Mesenteric fat pad (tissue), 1 donor: Measurements from ENCODE around the gene SUV39H1. TPM values are rescaled to one million over a fixed set of nuclear protein-coding genes. Genes with fewer than 3 reads are reported as not detected.
A peak's percentile ranks its signal among the peaks of the same experiment; 100 is the strongest.

Experiments
- DNase-seq: peaks from one replicate; pipeline ENCODE4 v3.0.0-alpha.2; 2020; ENCODE audit warnings: low spot score
- total RNA-seq: library from RNA; stranded (reverse); fragmentation: NEBNext Ultra II Directional; extraction: Animal tissue kit (Norgen Biotek cat#: 25700); gene quantifications from one replicate; pipeline ENCODE4 v1.2.1, GENCODE V29; 2021
- donor health status: DM: yes; HTN: yes; CAD: no.

SUV39H1 gene
- total RNA-seq, 1 donor from 2014 or later, result 5.1 TPM

DNA sequence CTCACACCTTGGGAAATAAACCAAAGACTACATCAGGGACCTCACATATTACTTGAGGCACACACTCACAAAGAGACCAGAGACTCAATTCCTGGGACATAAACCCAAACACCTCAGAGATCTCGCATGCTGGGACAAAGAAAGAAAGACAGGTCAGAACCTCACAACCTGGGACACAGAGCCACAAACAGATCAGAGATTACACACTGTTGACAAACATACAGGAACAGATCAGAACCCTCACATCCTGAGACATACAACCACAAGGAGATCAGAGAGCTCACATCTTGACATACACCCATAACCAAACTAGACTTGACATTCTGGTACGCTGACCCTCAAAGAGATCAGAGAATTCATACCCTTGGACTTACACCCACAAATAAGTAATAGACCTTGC is 17.3 kb downstream of the SUV39H1 start:
- DNase-seq, result no peak

DNA sequence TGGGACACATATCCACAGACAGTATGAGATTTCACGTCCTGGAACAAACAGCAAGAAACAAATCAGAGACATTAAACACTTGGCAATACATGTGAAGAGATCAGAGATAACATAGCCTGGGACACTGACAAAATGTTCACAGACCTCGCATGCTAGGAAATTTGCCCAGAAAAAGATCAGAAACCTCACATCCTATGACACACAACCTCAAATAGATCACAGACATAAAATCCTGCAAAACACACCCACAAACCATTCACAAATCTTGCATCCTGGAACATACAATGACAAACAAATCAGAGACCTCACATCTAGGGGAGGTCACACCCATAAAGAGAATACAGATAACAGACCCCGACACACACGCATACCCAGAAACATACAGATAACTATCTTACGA is 18.0 kb downstream of the SUV39H1 start:
- DNase-seq, result no peak

DNA sequence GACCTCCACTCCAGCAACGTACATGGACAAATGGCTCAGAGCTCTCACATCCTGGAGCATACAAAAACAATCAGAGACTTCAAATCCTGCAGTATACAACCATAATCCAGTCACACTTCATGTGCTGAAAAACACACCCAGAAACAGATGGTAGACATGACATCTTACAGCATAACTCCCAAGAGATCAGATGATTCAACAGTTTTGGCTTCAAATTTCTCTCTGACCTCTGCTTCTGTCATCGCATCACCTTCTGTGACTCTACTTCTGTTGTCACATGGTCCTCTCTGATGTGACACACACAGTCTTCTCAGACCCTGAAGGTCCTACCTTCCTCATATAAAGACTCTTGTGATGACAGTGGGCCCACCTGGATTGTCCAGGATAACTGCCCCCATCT is 18.5 kb downstream of the SUV39H1 start:
- DNase-seq, result no peak

DNA sequence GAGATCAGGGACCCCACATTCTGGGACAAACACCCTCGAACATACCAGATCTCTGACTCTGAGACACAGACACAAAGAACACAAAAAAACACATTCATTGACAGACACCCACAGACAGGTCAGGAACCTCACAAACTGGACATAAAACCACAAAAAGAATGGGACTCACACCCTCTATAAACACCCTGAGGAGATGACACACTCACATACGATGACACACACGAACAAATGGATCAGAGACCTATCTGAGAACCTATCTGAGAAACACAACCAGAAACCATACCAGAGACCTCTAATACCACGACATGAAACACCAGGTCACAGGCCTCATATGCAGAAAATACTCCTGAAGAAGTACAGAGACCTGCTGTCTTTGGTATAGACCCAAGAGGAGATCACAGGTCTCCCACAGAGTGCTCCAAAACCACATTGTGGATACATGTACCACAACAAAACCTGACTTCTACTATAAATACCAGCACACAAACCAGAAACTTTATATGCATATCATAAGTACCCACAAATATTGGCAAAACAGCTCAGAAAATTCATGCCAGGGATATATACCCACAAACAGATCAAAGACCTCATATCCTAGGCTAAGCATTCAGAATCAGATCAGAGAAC is 19.5 kb downstream of the SUV39H1 start:
- DNase-seq, result no peak

DNA sequence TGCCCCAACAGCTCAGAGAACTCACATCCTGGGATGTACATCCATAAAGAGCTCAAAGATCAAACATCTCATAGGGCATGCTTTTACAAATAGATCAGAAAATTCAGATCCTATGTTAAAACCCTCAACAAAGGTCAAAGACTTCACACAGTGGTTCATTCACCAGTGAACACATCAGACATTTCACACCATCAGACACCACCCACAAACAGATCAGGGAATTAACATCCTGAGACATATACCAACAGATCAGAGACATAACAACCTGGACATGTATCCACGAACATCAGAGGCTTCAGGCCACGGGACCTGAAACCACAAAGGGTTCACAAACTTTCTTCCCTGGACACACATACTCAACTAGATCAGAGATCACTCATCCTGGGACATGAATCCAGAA is 23.4 kb downstream of the SUV39H1 start:
- no peak for DNase-seq

DNA sequence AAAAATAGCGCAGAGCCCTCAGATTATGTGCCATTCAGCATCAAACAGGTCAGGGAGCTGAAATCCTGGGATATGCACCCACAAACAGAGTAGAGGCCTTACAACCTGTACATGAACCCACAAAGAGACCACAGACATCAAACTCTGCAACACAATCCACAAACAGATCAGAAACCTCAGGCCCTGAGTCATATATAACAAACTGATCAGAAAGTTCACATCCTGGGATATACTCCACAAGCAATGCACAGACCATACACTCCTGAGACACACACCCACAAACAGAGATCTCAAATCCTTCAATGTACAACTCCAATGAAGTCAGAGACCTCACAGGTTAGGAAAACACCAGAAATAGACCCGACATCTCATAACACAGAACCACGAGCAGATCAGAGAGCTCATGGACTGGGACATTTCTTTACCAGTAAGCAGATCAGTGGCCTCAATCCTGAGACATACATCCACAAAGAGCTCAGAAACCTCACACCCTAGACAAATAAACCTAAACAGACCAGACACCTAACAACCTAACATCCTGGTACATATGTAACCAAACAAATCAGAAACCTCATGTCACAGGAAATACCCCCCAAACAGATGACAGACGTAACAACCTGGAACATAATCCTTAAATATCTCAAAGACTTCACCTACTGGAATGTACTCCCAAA is 24.2 kb downstream of the SUV39H1 start:
- no peak for DNase-seq

DNA sequence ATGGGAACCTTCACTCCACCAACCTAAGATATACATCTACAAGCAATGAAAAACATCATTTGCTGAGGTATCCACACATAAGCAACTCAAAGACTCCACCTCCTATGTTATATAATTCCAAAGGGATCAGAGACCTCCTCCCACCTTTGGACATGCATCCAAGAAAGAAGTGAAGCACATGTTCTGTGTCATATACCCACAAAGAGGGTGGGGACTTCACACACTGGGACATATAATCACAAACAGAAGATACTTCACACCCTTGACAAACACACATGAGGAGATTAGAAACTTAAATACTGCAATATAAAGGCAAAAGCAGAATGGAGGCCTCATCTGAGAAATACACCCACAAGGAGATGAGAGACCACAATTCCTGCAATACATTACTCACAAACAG is 25.4 kb downstream of the SUV39H1 start:
- no peak for DNase-seq

DNA sequence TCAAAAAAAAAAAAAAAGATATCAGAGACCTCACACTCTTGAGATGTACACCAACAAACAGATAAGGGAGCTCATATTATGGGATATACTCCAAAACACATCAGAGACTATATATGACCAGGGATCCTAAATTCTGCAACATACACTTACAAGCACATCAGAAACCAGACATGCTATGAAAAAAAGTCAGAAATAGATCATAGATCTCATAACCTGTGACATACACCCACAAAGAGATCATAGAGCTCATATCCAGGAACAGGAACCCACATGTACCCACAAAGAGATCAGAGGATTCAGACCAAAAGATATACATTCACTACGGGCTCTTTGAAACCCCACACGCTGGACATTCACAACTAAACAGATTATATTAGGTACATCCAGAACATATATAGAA is 30.1 kb downstream of the SUV39H1 start:
- no peak for DNase-seq

DNA sequence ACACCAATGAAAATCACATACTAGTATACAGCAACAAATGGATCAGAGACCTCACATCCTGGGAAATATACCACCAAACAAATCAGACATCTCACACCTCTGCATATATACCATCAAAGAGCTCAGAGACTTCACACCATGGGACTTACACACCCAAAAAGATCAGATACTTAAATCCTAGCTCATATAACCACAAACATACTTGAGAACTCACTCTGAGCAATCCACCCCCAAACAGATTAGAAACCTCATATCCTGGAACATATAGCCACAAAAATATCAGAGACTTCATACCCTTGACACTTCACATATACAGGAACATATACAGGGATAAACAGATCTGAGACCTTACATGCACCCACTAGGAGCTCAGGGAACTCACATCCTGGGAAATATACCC is 32.1 kb downstream of the SUV39H1 start:
- no peak for DNase-seq

DNA sequence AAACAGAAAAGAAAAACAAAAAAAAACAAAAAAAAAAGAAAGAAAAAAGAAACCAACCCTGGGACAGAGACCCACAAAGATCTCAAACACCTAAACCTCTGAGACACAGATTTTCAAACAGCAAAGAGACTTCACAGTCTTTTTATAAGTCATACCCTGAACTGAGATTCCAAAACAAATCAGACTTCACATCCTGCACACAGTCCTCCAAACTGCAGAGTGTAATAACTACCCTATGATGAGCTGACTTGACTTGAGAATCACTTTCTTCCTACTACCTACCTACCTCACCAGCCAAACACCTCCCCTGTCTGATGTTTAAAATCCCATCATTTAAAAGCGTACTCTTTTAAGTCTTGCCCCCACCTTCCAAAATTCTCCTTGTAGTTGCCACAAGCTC is 39.8 kb downstream of the SUV39H1 start:
- no peak for DNase-seq

DNA sequence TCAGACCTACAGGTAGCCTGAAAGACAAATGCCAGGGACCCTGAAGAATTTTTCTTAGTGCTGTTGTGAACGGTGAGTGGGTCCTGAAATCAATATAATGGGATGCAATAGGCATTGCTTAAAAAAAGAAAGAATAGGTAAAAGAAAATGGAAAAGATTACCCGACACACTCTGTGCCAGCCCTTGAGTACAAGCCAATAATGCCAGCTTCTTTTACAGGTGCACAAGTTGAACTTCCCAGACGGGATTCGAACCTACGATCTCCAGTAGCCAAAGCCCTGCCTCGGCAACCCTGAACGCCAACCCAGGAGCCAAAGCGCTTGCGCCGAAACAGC is 40.3 kb downstream of the SUV39H1 start:
- DNase-seq, result no peak

DNA sequence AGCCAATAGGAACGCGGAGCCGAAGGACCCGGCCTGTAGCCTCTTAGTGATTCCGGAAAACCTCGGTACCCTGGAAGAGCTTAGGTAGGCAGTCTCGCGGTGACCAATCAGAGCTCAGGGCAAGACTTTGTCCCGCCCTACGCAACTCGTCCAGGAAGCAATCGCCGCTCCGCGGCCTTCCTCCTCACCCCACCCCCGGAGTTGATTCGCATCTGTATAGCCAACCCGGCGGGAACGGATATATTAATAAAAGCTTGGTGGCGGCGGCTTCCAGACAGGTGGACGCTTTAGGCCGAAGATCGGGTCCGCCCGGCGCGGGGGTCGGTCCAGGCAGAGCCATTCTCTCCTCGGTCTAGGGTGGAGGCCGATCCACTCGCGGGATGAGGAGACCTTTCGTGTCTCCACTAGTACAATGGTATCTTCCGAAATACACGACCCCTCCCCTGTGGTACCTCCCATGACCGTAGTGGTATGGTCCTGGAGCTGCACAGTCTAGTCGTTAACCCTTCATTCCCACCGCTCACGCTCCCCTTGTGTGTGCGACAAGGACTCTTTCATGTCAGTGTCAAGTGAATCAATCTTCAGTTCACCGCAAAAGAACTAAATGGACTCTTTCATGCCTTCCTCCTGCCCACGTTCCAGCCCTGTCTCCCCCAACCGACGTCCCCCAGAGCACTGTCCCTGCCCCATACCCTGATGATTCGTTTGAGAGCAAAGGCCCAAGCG is 40.8 kb downstream of the SUV39H1 start:
- peak; percentile 94 for DNase-seq

DNA sequence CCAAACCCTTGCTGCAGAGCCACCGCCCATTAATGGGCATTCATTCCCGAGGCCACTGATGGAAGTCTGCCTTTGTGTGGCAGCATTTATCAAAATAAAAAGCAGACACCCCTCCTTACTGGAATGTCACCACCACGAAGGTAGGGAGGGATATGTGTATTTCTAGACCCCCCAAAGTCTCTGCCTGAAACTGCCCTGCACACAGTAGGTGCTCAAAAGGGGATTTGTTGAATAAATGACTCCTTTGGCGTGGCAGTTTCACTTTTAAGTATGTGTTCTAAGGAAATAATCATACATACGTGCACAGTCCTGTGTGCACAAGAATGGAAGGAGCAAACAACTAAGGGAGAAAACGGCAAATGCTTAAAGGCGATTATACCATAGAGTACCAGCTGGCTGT is 41.4 kb downstream of the SUV39H1 start:
- DNase-seq, result no peak

DNA sequence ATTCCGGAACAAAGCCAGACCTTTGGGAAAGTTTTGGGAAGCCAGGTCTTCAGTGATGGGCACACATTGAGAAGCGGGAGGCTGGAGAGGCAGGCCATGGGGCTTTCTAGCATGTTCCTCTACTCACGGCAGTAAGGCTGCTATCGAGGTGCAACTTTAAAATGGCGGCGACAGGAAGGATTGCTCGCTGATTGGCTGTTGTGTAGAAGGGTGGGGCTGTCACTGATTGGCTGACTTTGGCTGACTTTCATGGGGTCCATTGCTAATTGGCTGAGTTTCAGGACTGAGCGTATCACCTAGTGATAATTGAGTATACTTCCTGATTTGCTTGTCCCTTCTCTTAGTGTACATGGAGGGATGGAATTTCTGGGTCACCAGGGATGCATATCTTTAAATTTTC is 45.3 kb downstream of the SUV39H1 start:
- DNase-seq, result no peak

DNA sequence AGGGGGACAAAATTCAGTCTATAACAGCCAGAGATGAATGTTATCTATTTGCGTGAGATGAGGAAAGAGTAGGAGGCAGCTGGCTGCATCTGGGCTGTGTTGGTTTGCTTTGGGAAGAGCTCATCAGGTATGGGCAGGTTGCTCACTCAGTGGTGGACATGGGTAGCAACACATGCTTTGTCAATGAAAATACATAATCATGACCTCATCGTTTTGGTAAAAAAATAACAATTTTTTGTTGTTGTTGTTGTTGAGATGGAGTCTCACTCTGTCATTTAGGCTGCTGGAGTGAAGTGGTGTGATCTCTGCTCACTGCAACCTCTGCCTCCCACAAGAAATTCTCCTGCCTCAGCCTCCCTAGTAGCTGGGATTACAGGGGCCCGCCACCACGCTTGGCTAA is 48.7 kb downstream of the SUV39H1 start:
- DNase-seq, result no peak

DNA sequence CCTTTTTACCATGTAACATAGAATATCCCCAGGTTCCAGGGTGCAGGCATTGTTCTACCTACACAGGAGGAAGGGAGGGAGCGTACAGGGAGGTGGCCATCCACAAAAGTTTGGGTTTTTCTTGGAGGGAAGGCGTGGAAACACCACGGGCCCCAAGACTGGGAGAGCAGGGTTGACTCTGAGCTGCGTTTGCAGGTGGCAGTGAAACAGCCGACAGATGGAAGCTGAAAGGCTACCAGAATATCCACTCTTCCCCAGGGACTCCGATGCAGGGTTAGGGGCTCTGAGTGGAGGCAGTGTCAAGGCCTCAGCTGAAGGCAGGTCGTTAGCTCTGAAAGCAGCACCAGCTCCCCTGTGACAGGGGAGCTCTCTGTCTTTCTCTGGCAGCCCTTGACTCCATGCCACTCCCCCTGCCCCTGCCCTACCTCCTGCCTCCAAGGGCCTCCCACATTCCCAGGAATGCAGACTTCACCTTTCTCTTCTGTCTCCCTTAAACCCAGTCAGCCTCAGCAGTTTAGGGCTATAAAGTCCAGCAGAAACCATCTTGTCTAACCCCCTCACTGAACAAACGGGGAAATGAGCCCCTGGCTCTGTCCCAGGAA is 51.0 kb downstream of the SUV39H1 start:
- peak; percentile 55 for DNase-seq

DNA sequence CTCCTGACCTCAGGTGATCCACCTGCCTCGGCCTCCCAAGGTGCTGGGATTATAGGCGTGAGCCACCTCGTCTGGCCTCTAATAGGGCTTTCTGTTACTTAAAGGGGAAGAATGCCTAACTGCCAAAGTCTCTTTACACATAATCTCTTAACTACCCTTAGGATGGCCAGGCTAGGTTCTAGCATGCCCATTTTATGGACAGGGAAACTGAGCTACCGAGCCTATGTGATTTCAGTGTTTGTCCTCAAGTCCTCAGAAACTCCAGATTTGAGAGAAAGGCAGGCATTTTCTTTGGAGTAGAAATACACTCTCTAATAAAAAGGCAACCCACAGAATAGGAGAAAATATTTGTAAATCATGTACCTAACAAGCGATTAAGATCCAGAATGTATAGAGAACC is 52.6 kb downstream of the SUV39H1 start:
- no peak for DNase-seq

DNA sequence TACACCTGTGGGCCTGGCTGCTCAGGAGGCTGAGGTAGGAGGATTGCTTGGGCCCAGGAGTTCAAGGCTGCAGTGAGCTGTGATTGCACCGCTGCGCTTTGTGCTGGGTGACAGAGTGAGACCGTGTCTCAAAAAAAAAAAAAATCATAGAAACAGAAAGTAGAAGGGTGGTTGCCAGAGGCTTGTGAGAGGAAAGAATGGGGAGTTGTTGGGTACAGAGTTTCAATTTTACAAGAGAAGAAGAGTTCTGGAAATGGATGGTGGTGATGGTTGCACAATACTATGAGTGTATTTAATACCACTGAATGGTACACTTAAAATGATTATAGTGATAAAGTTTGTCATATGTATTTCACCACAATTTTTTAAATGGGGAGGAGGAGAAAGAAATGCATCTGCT is 54.8 kb downstream of the SUV39H1 start:
- no peak for DNase-seq

DNA sequence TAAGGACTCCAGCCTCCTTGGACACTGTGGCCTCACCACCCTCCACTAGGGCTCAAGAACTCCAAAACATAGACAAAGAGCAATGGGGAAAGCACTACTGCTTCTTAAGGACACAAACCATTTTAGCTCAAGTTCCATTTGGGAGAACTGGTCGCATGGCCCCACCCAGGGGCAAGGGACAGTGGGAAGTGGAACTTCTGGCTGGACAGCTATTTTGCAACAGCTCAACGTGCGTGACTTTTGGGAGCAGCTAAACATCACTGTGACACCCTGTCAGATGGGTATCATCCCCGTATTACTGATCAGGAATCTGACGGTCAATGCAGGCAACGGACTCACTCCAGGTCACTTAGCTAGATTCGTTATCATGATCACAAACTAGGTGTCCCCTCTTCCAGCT is 56.0 kb downstream of the SUV39H1 start:
- no peak for DNase-seq

DNA sequence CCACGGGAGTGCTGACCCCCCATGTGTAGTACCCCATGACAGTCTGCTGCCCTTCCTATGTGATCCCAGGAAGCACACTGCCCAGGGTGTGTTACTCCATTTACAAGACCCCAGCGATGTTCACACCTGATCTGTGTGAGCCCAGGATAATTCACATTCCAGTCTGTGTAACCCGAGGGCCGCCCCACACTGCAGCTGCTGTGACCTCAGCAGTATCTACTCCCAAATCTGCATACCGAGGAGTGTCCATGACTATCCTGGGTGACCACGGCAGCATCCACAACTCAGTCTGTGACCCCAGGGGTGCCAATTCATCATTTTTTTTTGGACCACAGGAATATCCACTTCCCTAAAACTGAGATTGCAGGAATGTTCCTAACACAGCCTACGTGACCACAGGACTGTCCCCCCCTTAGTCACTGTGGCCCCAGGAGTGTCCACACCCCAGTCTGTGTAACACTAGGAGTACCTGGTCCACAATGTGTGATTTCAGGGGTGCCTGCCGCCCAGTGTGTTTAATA is 57.2 kb downstream of the SUV39H1 start:
- DNase-seq, result no peak

DNA sequence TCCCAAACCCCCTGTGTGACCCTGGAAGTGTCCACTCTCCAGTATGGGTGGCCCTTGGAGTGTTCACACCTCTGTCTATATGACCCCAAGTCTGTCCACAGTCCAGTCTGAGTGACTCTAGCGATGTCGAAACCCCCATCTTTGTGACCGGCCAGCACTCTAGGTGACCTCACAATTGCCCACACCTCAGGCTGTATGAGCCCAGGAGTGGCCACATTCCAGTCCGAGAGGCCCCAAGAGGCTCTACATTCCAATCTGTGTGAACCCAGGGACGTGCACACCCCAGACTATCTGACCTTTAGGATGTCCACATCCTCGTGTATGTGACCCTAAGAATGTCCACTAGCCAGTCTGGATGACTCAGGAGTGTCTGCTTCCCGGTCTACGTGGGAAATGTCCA is 57.7 kb downstream of the SUV39H1 start:
- DNase-seq, result no peak
